Measurements from ENCODE around the gene DOLPP1. TPM values are rescaled to one million over a fixed set of nuclear protein-coding genes. Genes with fewer than 3 reads are reported as not detected.

DOLPP1 gene
- total RNA-seq, 1 donor from 2014 or later: 13.2 TPM

DNA sequence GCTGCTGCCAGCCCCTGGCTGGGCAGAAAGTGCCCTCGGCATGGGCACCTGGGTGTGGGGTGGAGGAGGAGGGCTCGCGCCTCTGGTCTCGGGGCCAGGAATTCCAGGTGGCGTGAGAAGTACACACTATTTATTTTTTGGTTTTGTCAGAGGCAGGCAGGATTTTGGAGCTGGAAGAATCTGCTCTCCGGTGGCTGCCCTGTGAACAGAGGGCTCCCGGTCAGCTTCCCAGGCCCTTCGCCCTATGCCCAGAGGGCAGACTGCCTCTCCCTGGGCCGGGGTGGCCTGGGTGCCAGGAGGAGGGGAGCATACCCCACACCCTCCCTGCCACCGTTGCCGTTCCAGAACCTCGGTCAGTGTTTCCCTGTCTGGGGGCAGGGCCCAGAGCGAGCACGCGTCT lies 8.3 kb downstream of the DOLPP1 start:
- DNase-seq (no peak), ATAC-seq (no peak)
- Histone ChIP-seq H3K4me1 (no peaks in the 10 kb centered on the region), H3K36me3 (peaks cover 36% of the 10 kb centered on the region), H3K27me3 (no peaks in the 10 kb centered on the region), H3K4me3 (no peak overlapping the region), H3K9me3 (no peaks in the 10 kb centered on the region), H3K27ac (no peak overlapping the region)
- intact Hi-C loops (cut with DNase I): no loop called here
- TF ChIP-seq, protein P1, sequence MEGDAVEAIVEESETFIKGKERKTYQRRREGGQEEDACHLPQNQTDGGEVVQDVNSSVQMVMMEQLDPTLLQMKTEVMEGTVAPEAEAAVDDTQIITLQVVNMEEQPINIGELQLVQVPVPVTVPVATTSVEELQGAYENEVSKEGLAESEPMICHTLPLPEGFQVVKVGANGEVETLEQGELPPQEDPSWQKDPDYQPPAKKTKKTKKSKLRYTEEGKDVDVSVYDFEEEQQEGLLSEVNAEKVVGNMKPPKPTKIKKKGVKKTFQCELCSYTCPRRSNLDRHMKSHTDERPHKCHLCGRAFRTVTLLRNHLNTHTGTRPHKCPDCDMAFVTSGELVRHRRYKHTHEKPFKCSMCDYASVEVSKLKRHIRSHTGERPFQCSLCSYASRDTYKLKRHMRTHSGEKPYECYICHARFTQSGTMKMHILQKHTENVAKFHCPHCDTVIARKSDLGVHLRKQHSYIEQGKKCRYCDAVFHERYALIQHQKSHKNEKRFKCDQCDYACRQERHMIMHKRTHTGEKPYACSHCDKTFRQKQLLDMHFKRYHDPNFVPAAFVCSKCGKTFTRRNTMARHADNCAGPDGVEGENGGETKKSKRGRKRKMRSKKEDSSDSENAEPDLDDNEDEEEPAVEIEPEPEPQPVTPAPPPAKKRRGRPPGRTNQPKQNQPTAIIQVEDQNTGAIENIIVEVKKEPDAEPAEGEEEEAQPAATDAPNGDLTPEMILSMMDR (IDR thresholded peaks at IDR 0.05): no peak

DNA sequence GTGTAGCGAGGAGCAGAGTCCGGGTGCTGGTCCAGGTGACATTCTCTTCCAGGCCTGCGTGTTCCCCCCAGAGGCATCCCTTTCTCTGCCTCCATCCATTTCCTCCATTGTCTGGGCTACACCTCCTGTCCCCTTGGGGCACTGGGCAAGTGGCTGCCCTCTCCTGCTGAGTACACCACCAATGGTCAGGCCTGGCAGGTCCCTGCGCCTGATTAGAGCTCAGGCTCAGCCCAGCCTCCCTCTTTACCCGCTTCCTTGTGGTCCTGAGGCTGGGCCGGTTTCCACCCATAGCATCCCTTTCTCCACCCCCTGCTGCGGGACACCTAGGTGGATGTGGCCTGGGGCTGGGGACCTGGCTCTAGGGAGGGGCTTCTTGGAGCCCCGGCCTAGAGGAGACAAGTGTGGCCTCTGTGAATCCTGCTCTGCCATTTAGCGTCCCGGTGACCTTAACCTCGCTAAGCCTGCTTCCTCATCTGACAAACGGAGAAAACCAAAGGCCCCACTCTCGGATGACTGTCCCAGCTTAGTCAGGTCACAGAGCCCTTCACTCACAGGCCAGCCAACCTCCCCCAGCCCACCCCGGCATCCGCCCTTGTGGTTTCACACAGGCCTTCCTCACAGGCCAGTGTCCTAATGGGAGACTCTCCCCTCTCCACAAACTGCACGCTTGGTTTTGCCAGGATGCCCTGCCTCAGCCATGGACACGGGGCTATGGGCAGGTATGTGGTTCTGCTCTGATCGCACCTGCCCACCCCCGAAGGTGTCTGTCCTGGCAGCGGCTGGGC lies 12.9 kb downstream of the DOLPP1 start:
- H3K27ac ChIP-seq: no peak overlapping the region
- H3K27me3 ChIP-seq: no peaks in the 10 kb centered on the region
- H3K36me3 ChIP-seq: peaks cover 20% of the 10 kb centered on the region
- H3K4me1 ChIP-seq: no peaks in the 10 kb centered on the region
- TF ChIP-seq, protein P1 (IDR thresholded peaks at IDR 0.05): no peak
- intact Hi-C loops (cut with DNase I): no loop called here
- no peak for DNase-seq
- no peak for ATAC-seq
- H3K9me3 ChIP-seq: no peaks in the 10 kb centered on the region
- H3K4me3 ChIP-seq: no peak overlapping the region

DNA sequence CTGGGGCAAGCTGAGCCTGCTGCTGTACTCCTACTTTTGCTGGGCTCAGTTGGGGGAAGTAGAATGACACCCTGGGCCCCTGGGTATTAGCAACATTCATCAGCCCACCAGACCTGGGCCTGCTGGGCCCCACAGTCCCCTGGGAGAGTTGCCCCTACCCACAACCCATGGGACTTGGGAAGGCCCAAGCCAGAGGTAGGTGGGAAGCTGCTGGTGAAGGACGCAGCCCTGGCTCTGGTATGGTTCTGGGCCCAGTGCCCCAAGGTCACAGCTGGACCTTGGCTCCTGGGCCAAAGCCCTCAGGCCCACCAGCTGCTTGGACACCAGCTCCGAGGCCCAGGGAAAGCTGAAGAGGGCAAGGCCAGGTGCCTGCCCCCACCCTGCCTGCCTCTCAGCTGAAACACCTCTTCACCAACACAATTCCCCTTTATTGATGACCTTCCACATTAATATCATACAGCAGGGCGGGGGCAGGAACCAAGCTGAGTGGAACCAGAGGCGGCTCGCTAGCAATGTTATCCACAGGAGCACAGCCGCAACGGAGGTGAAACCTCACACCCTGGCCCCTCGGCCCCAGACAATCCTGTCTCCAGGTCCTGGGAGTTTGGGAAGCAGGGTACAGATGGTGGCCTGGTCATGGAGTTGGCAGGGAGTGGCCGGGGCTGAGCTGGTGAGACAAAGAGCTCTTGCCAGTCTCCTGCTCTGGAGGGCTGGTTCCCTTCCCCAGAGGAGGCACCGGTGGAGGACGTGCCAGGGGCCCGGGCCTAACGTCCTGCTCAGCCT lies 13.7 kb downstream of the DOLPP1 start:
- H3K27ac ChIP-seq: no peak overlapping the region
- no peaks in the 10 kb centered on the region for H3K9me3 ChIP-seq
- no peak for DNase-seq
- TF ChIP-seq, protein P1 (IDR thresholded peaks at IDR 0.05): no peak
- H3K4me1 ChIP-seq: no peaks in the 10 kb centered on the region
- H3K4me3 ChIP-seq: no peak overlapping the region
- ATAC-seq: no peak
- no peaks in the 10 kb centered on the region for H3K27me3 ChIP-seq
- H3K36me3 ChIP-seq: peaks cover 12% of the 10 kb centered on the region
- intact Hi-C loops (cut with DNase I): no loop called here

DNA sequence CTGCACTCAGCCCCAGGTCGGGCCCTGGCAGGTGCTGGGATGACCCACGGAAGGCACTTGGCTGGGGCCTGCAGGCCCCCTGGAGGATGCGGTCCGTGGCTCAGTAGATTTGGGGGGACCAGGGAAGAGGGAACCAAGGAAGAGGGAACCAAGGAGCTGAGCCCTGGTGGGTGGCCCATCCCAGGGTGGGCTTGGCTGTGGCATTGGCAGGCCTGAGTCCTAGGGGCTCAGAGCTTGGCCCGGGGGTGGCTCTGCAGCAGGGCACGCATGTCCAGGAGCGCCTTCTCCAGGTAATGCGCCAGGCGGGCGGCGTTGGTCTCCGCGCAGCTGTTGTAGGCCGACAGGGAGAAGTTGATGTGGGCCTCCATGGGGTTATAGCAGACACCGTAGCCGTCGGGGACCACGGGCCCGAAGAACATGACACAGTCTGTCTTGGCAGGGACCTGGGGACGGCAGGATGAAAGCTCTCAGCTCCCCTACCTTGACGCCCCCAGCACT lies 14.3 kb downstream of the DOLPP1 start:
- ATAC-seq (no peak), DNase-seq (no peak)
- intact Hi-C loops (cut with DNase I): no loop called here
- Histone ChIP-seq H3K36me3 (peaks cover 9% of the 10 kb centered on the region), H3K9me3 (no peaks in the 10 kb centered on the region), H3K27me3 (no peaks in the 10 kb centered on the region), H3K4me3 (no peak overlapping the region), H3K27ac (no peak overlapping the region), H3K4me1 (no peaks in the 10 kb centered on the region)
- TF ChIP-seq, protein P1 (IDR thresholded peaks at IDR 0.05): no peak

DNA sequence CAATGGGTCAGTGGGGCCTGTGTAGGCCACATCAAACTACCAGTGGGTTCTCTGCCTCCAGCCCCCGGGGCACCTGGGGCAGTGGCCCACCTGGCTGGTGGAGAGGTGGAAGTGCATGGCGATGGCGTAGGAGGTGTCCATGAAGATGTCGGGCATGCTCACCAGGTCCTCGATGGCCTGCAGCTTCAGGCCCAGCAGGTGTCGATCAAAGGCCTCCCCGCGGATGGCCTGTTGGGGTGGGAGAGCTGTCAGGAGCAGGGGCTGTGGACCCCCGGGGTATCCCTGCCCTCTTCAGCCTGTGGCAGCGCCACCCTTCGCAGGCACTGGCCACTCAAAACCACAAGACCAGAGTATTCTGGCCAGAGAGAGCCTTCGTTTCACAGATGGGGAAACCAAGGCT lies 15.0 kb downstream of the DOLPP1 start:
- no peaks in the 10 kb centered on the region for H3K9me3 ChIP-seq
- TF ChIP-seq, protein P1 (IDR thresholded peaks at IDR 0.05): no peak
- H3K27me3 ChIP-seq: no peaks in the 10 kb centered on the region
- H3K4me3 ChIP-seq: no peak overlapping the region
- ATAC-seq (no peak), DNase-seq (no peak)
- no peaks in the 10 kb centered on the region for H3K4me1 ChIP-seq
- peaks cover 9% of the 10 kb centered on the region for H3K36me3 ChIP-seq
- H3K27ac ChIP-seq: no peak overlapping the region
- intact Hi-C loops (cut with DNase I): no loop called here

Data from upper lobe of right lung (tissue), 1 donor.